Stimulated activated CD8-positive, alpha-beta memory T cell treated with anti-CD3 and anti-CD28 coated beads, Interleukin-15, amount 100 ng/mL, for 48 hours (primary cell): ENCODE data around the gene PDP2.
"Not testable (repeated sequence)": the region's sequence is repeated elsewhere in the genome, so short reads cannot be mapped to it uniquely, and the experiment has no call there.

ENCODE experiments used
- DNase-seq, 2 donors: peaks; one replicate each; pipeline ENCODE4 v3.0.0-alpha.2; 2020; ENCODE audit warnings: low read depth in 2 of 2

The PDP2 gene

DNA sequence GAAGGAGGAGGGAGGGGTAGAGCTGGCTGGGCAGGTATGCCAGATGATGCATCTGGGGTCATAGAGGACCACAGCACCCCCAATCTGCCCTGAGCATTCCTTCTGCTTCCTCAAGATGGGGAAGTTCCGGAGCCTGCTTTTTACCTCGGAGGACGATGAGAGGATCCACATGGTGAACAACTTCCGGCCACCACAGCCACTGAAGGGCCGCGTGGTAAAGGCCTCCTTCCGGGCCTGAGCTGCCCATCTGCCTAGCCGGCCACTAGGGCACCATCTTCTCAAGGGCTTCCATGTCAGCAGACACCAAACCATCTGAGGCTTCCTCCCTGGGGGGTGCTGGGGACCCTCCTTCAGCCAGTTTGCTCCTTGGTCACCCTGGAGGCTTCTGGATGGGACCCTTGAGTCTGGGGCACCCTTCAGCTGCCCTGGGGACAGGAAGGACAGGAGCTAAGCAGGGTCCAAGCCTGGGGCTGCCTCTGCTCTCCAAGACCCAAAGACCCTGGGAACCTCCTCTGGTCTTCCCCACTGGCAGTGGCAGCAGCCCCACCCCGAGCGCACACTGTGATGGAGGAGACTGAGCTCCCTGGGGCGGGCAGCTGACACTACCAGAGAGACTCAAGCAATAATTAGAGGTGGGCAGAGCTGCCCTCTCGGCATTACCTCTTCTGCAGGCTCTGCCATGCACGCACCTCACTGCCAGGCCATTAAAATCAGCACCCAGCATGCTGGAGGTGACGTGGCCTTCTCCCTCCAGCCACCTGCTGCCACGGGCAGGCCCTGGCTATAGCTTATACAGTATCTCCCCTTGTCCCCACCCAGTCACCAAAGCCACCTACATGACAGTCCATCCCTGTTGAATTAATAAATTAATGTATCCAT lies 26.8 kb upstream of the PDP2 start:
- no peak for DNase-seq

- DNase-seq = no peak
Observed at GRCh38 chr16:66856184-66856730, 24.1 kb upstream of the PDP2 start.

DNA sequence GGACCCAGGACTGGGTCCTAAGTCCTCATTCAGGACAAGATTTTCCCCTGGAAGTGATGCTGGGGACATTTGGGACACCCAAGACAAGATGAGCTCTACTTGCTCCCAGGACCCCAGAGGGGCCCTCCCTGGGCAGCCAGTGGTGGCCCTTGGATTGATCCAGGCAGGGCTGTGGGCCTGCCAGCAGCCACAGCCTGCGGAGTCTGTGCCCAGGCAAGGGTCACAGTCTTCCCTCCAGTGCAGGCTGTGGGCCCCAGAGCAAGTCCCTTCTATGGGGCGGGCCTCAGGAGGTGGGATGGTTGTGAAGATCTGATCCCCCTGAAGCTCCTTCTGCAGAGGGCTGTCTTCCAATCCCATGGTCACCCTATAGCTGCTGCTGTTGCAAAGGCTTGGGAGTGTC lies 23.5 kb upstream of the PDP2 start:
- DNase-seq = no peak

- no peak for DNase-seq
Observed at GRCh38 chr16:66857437-66857836, 22.9 kb upstream of the PDP2 start.

DNA sequence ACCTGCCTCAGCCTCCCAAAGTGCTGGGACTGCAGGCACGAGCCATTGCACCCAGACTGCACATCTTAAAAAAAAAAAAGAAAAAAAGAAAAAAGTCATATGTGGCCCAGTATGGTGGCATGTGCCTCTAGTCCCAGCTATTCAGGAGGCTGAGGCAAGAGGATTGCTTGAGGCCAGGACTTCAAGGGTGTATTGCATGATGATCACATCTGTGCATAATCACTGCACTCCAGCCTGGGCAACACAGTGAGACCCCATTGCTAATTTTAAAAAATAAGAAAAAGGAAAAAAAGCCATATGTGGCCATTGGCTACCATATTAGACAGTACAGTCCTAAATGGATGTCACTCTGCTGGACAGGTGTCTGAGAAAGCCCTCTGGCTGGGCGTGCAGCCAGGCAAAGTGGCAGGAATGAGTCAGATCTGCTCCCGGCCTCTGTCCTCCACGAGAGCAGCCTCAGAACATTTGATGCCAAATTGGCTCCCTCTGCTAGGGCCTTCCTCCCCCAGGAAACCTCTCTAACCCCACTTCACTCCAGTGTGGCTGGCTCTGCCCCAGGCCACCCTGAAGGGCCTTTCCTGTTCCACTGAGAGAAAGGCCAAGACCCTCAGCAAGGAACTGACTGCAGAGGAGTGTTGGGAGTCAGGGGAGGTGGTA lies 21.4 kb upstream of the PDP2 start:
- no peak for DNase-seq

GRCh38 chr16:66859397-66860068 lies 20.8 kb upstream of the PDP2 start:
- no peak for DNase-seq

- no peak for DNase-seq
Observed at GRCh38 chr16:66862023-66862520, 18.2 kb upstream of the PDP2 start.

DNA sequence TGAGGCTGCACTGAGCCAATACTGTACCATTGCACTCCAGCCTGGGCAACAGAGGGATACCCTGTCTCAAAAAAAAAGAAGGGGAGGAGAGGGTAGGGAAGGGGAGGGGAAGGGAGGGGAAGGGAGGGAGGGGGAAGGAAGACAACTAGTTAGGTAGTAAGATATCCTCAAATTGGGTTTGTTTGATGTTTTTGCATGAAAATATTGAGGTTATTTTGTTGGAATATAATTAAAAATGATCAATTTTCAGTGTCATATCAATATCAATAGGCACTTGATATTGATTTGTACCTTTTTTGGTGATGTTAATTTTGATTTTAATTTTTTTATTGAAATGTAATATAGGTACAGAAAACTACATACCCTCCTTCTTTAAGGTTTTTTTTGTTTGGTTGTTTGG lies 16.6 kb upstream of the PDP2 start:
- no peak for DNase-seq

DNA sequence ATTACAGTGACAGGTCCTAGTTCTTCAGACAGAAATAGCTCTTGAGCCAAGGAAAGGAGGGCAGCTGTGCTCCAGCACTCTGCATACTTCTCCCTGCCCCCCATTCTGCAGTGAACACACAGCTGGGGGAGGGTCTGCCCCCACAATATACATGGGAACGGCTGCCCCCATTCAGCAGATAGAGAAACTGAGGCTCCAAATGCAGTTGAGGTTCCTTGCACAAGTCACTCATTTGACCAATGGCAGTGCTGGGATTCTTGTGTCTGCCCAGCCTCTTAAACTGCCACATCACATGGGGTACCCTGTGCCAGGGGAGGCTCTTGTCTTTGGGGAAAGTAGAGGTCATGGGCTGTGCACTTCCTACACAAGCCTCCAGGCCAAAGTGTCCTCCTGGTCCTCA lies 10.9 kb upstream of the PDP2 start:
- DNase-seq = no peak

GRCh38 chr16:66871363-66871762 lies 9.0 kb upstream of the PDP2 start:
- not testable (repeated sequence) for DNase-seq

- DNase-seq = no peak
Observed at GRCh38 chr16:66871840-66872239, 8.5 kb upstream of the PDP2 start.

DNA sequence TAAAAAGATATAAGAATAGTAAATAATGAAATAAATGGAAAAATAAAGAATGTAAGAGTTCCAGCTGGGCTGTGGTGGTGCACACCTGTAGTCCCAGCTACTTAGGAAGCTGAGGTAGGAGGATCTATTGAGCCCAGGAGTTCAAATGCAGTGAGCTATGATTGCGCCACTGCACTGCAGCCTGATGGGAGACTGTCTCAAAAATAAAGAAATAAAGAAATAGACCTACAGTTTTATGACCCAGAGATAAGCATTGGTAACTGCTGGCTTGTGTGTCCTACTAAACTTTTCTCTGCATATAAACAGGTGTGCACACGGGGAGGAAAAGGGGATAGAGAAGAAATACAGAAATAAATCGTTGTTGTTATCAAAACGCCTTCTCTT lies 7.8 kb upstream of the PDP2 start:
- DNase-seq = no peak

DNA sequence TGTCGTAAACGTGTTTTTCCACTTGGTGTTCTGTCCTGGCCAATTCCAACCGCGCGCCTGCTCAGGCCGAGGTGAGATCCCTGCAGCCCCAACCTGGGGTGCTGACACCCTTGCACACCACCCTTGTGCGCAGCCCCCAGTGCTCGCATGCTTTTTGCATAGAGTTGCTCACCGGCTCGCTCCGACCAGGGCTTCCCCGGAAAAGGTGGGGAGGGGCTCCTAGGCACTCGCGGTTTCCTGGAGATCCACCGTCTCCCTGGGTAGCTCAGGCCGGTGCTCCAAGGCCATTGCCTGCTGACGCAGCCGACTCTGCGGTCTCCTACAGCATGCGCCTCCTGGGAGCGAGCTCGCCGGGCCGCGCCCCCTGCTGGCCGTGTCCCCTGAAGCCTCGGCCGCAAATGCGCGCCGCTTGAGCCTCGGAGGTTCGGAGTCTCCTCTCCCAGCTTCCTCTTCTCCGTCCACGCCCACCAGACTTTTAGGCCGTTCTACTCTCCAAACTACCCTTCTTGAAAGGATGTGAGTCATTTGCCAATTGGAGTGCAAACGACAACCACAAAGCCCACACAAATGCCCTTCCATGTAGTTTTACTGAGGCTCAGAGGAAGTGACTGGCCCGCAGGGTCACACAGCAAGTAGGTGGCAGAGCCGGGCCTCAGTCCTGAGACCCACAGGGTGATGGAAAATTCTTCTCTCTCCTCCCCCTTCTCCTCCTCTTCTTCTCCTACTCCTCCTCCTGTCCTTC lies 7.2 kb upstream of the PDP2 start:
- peak; percentile 93 to 96 for DNase-seq

GRCh38 chr16:66873685-66874055 lies 6.6 kb upstream of the PDP2 start:
- no peak for DNase-seq

DNA sequence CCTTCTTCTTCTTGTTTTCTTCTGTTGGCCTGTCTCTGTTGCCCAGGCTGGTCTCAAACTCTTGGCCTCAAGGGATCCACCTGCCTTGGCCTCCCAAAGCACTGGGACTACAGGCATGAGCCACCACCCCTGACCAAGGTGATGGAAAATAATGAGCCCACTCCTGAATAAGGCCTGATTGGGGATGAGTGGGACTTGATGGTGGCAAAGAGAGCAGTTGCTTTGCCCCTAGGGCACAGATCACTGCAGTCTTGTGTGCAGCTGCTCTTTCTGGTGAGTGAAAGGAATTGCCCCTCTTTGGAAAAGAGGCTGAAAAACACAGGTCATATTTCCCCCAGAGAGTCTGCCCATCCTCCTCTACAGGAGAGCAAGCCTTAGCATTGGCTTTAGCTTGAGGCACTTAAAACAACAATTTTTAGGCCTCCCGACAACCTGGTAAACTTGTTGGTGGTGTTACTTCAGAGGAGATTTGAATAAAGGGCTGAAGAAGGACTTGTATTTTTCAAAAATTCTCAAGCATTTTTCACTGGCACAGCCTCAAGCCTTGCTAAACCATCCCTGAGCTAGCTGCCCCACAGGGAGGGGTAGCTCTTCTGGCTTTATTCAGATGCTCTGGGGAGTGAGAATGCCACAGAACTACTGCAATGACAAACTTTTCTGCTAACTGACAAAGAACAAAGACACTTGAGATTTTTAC lies 6.1 kb upstream of the PDP2 start:
- DNase-seq = no peak

DNA sequence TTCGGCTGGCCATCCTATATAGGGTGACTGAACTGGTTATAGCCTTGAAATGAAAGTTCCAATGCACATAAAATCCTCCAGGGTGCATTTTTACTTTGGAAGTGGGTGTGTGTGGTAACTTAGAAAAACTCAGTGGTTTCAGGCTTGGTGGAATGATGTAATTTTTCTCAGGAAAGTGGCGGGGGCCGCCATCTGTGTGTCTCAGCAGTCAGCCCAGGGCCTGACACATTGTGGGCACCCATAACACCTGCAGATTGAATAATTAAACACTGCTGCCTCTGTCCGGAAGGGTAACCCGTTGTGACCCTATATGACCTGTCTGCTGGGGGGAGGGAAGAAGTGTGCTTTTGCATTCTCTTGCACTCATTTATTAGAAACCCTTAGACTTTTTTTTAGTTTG lies 2.2 kb upstream of the PDP2 start:
- DNase-seq = peak; percentile 71 to 72

DNA sequence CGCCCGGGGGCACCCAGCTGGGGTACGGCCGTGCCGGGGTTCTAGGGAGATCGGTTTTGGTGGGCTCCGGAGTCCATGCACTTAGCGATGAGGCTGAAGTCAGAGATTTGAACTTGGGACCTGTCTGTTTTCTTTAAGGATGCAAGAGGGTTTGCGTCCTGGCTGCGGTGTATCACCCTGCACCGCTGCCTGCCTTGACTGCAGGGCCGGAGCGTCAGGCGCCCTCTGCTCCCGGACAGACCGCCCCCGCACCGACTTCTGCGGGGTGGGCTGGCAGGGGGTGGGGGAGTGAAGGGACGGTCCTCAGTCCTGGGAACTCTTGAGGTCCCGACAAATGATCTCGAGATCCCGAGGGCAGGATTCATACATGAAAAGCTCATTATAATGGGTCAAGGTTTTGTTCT lies 701 bp downstream of the PDP2 start:
- DNase-seq = no peak

- DNase-seq = no peak
Observed at GRCh38 chr16:66881560-66881959, 1.2 kb downstream of the PDP2 start.

- no peak for DNase-seq
Observed at GRCh38 chr16:66881964-66882508, 1.7 kb downstream of the PDP2 start.

DNA sequence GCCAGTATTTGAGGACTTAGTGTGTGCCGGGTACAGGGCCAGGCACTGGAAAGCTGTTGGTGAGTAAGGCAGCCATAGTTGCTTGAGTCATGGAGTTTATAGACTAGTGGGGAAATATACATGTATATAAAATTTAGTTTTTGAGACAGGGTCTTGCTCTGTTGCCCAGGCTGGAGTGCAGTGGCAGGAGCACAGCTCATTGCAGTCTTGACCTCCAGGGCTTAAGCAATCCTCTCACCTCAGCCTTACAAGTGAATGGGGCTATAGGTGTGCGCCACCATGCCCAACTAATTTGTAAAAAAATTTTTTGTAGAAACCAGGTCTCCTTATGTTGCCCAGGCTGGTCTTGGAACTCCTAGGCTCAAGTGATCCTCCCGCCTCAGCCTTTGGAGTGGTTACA lies 2.4 kb downstream of the PDP2 start:
- DNase-seq = no peak

DNA sequence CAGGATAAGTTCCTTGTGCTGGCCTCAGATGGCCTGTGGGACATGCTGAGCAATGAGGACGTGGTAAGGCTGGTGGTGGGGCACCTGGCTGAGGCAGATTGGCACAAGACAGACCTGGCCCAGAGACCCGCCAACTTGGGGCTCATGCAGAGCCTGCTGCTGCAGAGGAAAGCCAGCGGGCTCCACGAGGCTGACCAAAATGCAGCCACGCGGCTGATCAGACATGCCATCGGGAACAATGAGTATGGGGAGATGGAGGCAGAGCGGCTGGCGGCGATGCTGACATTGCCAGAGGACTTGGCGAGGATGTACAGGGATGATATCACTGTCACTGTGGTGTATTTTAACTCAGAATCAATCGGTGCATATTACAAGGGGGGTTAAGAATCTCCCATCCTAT lies 5.2 kb downstream of the PDP2 start:
- DNase-seq = no peak
